T47D (cell line): ENCODE results near the gene SOBP.

Source experiments
- DNase-seq, 2 experiments: peaks; one replicate each; pipeline versions ENCODE4 v3.0.0 to v3.0.0-alpha.2; 2011 to 2012; ENCODE audit warnings: low read depth in 1 of 2, low spot score in 1 of 2
- JUND ChIP-seq: IDR thresholded peaks from 2 replicates; pipeline ENCODE4 v1.6.1; 2012; ENCODE audit warnings: low read depth
- in situ Hi-C: cut with HindIII; loops from 2 replicates; pipeline ENCODE4 v1.10.0; 2016; ENCODE audit warnings: low sequenced_read_pairs, low pct_unique_long_range_greater_than_20kb

Gene SOBP

DNA sequence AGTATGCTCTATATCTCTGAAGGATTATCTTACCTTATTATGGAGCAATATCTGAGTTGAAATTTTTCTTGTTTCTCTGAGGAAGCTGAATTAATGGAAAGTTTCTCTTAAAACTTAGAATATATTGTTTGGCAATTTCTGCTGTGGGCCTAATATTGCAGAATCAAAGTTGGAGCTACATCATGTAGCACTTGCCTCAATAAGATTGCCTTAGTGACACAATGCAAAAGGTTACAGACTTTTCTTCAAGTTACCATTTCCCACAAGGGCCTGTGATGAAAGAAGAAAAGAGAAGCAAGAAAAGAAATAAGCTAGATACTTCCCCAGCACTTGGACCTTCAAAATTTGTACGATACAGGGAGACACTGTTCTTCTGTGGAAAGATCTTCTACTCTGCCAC, 151.2 kb downstream of the SOBP start:
- DNase-seq: no peak
- in situ Hi-C loops: no loop called here
- TF ChIP-seq JUND: no peak

DNA sequence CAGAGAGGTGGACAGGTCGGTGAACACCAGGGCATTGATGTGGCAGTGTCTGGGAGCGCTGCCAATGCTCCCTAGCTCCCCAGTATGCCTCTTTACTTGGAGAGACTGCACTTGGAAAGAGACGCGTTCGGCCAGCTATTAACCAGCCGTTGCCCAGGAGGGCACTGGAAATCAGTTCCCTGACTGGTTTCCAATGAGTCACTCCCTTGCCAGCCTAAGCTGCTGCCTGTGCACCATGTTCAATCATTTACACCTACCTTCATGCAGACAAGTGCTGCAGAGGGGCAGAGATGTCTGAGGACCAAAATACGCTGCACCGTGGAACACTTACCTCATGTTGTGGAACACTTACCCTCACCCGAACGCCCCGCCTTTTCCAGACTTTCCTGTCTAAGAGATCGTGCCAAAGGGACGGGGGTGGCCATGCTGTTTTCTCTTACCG, 151.6 kb downstream of the SOBP start:
- in situ Hi-C loops: no loop called here
- TF ChIP-seq JUND: no peak
- peak in 1 of 2 experiments; percentile 4 for DNase-seq

DNA sequence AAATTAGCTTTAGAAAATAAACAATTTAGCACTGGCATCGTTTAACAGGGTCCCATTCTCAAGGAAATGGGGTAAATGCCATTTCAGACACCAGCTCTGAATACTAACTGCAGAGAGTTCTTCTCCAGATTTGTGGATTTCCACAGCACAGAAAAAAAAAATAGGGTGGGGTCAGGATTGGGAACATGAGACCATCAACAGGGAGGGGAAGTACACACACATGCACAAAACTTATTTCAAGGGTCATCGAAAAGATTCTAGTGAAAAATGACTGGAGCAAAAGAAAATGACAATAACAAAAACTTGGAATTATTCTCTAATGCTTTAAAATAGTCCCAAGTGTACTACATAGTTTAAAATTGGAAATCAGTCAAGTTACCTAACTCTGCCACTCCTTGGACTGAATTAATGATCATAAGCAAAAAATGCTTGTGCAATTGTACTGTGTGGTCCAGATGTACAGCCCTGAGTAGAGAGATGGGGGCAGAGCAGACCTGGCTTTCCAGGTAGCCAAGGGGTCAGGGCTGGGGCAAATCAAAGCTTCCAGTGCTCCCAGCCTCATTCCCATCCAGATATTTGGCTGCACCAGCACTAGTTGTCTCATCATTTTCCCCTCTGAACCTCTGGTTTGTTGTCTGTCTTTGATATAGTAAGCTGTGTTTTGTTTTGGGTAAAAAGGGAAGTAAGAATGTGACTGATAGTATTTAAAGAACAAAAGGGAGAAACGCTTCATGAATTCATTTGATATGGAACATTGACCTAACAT, 152.4 kb downstream of the SOBP start:
- DNase-seq: no peak
- in situ Hi-C loops: no loop called here
- no peak for TF ChIP-seq JUND

DNA sequence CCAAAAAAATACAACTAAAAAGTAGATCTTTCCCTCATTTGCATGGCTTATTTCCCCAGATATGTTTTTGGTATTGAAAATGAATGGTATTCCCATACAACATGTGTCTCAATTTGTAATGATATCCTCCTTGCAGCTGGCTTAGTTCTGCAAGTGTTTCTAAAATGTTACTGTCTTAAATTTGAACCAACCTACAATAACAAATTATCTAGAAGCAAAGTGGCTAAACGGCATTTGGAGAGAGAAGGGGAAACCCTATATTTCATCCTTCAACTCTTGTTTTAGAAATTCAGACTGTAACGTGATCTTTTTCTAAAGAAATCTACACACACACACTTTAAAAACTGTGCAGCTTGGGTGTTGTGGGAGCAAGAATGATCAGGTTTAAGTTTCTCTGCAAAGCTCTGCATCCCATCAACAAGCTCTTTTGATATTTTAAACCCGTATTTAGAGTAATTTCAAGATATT, 153.0 kb downstream of the SOBP start:
- in situ Hi-C loops: no loop called here
- DNase-seq: no peak
- no peak for TF ChIP-seq JUND

DNA sequence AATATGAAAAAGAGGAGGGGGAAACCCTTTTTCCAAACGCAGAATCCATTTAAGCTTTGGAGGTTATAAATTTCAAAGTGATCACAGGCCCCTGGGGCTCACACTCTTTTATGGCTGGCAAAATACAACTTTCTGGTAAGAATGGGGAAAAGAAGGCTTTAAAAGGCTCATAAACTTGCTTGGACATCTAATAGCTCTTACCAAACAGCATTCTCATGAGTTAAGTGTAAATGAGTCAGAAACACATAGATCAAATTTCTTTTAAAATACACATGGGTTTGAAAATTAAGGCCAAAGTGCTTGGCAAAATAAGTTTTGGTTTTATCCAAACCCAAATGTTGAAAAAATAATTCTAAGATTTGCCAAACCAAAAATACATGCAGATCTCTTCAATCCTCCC, 154.6 kb downstream of the SOBP start:
- TF ChIP-seq JUND: no peak
- in situ Hi-C loops: no loop called here
- DNase-seq: no peak

DNA sequence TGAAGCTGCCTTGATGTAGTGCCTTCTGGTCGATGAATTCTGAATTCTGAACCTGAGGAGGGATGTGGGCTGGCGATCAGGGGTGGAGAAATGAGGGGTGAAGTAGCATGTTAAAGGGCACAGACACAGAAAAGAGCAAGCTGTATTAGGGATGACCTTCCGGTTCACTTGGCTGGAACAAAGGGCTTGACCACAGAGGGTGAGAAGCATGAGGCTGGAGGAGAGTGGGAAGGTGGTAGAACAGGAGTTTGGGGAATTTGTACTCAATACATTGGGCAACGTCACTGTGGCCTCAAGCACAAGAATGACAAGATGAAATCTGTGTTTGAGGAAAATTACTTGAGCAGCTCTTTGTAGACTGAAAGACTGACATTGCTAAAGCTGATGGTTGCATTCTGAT, 155.8 kb downstream of the SOBP start:
- DNase-seq: peak in 1 of 2 experiments; percentile 49
- in situ Hi-C loops: no loop called here
- no peak for TF ChIP-seq JUND

DNA sequence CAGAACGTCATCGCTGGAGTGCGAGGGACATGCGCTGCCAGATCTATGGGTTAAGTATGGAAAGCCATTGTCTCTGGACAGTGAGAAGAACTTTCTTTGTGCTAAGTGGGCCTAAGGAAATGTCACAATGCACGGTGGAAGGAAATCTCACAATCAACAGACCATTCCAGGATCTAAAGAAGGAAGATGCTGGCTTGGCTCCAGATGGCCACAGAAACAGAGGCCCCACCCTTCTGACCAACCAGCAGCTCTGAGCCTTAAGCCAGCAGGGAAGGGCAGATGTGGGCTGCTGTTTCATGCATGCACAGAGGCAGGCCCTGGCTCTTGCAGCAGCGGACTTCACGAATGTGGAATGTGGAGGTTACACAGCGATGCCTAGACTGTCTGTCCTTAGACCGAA, 156.3 kb downstream of the SOBP start:
- no peak for TF ChIP-seq JUND
- in situ Hi-C loops: no loop called here
- DNase-seq: no peak

DNA sequence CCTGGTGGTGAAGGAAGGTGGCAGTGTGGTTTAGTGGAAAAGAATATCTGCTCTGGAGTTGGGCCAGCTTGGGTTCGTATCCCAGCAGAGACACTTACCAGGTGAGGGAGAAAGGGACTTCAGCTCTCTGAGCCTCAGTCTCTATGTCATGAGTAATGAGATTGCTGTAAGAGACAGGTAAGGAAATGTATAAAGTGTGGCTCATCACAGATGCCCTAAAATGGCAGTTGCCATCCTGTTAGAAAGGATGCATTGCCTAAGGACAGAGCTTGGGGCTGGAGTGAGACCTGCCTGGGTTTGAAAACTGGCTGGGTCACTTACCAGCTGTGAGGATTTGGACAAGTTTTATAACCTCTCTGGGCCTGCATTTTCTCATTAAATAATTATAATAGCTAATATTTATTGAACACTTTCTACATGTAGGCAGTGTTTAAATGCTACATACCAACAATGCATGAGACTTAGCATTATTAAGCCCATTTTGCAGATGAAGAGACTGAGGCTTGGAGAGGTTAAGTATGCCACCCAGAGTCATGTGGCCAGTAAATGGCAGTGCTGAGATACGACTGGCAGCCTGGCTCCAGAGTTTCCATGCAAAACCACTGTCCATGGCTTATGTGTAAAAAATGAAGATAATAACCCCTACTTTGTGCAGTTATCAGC, 157.0 kb downstream of the SOBP start:
- in situ Hi-C loops: no loop called here
- no peak for DNase-seq
- TF ChIP-seq JUND: no peak

DNA sequence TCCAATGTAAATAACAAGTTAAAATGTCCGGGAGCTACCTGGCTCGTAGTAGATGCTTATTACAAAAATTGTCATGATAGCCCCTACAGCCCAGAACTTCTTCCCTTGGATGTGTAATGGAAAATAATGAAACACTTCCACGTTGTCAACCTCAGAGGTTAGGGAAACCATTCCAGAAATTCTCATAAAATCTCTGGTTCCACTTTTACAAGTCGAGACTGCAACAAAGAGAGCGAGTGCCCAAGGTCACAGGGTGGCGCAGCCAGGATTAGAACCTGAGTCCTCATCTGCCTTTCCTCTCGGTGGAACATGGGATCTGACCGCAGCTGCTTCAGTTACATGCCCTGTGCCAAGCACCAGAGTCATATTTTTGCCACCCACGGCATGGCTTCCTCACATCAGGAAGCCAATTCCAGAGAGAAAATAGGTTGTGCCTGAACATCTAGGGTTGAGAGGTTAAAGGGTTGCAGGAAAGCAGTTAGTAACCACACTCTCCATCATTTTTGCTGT, 157.6 kb downstream of the SOBP start:
- TF ChIP-seq JUND: no peak
- in situ Hi-C loops: no loop called here
- no peak for DNase-seq

DNA sequence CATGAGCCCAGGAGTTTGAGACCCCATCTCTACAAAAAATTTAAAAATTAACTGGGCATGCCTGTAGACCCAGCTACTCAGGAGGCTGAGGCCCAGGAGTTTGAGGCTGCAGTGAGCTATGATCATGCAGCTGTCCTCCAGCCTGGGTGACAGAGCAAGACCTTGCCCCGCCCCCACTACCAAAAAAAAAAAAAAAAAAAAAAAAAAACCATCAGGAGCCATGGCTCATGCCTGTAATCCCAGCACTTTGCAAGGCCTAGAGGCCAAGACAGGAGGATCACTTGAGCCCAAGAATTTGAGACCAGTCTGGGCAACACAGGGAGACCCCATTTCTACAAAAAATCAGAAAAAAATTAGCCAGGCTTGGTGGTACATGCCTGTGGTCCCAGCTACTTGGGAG, 159.1 kb downstream of the SOBP start:
- in situ Hi-C loops: no loop called here
- DNase-seq: no peak
- TF ChIP-seq JUND: no peak

DNA sequence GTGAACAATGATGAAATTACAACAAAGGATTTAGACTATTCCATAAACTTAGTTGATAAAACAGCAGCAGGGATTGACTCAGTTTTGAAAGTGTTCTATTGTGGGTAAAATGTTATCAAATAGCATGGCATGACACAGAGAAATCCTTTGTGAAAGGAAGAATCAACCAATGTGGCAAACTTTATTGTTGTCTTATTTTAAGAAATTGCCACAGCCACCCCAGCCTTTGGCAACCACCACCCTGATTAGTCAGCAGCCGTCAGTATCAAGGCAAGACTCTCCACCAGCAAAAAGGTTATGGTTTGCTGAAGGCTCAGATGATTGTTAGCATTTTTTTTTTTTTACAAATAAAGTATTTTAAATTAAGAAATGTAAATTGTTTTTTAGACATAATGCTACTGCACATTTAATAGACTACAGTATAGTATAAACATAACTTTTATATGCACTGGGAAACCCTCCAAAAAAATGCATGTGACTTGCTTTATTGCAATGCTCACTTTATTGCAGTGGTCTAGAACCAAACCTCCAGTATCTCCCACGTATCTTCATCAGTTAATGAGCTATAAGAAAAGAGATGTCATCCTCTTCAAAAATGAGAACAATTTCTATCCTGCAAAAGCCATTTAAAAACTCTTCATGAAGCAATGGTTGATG, 162.7 kb downstream of the SOBP start:
- in situ Hi-C loops: no loop called here
- no peak for TF ChIP-seq JUND
- no peak for DNase-seq

DNA sequence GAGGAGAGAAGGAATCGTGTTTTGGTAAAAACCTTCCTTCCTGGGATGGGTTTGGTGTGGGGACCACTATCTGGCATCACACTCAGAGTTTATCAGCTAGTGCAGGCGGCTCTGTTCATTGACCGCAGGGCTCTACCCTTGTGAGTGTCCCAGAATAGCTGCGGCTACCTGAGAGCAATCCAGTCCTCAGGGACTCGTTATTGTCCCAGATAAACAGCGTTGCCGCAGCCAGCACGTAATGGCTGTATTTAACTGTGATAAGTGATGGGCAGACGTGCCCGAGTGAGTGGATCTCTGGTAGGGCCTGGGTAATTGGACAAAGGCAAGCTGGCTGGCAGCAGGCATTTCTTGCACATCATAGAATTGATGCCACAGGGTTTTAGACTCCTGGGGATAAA, 163.3 kb downstream of the SOBP start:
- DNase-seq: no peak
- in situ Hi-C loops: no loop called here
- TF ChIP-seq JUND: no peak
